HG02981 (cell line): ENCODE results near the gene KCNK13.
A peak's percentile ranks its signal among the peaks of the same experiment; 100 is the strongest.
"Not testable (repeated sequence)": the region's sequence is repeated elsewhere in the genome, so short reads cannot be mapped to it uniquely, and the experiment has no call there.

Experiments
- ATAC-seq: cut with Tn5 transposase; IDR thresholded peaks from one replicate; pipeline ENCODE4 v1.9.1; 2021; ENCODE audit warnings: mild to moderate bottlenecking, moderate library complexity; ENCODE audit not compliant: unreplicated experiment

KCNK13 gene

GRCh38 chr14:90061685-90062126, at the start of gene KCNK13:
Gene KCNK13 (plus strand): TSS chr14:90061994. CDS start chr14:90062206, 212 bp downstream.
- no peak for ATAC-seq

GRCh38 chr14:90017371-90017770, 44.4 kb upstream of the KCNK13 start:
- no peak for ATAC-seq

- no peak for ATAC-seq
Measured at GRCh38 chr14:90019824-90020523, 41.8 kb upstream of the KCNK13 start.

DNA sequence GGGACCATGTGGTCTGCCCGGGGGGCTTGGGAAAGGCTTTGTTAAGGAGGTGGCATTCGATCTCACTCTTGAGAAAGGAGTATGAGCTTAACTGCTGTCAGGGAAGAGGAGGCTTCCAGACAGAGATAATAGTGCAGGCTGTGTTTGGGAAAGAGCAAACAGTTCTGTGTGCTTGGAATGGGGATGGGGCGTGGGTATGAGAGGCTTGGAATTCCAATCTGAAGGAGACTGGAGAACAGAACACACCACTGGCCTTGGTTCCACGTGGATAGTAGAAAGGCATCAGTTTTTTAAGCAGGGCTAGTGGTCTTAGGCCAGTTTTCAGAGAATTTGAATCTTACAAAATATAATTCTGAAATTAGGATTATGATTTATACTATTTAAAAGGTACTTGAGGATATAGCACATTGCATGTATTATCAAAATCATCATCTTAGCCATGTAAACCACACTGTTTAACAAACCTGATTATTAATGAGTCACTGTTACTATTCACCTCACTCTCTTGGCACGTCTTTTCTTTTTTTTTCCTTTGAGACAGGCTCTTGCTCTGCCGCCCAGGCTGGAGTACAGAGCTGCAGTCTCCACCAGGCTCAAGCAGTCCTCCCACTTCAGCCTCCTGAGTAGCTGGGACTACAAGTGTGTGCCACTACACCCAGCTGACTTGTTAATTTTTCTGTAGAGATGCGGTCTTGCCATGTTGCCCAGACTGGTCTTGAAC, 38.5 kb upstream of the KCNK13 start:
- ATAC-seq = no peak

GRCh38 chr14:90024910-90025309, 36.9 kb upstream of the KCNK13 start:
- no peak for ATAC-seq

DNA sequence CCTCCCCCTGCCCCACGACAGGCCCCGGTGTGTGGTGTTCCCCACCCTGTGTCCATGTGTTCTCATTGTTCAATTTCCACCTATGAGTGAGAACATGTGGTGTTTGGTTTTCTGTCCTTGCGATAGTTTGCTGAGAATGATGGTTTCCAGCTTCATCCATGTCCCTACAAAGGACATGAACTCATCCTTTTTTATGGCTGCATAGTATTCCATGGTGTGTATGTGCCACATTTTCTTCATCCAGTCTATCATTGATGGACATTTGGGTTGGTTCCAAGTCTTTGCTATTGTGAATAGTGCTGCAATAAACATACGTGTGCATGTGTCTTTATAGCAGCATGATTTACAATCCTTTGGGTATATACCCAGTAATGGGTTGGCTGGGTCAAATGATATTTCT, 35.2 kb upstream of the KCNK13 start:
- not testable (repeated sequence) for ATAC-seq

DNA sequence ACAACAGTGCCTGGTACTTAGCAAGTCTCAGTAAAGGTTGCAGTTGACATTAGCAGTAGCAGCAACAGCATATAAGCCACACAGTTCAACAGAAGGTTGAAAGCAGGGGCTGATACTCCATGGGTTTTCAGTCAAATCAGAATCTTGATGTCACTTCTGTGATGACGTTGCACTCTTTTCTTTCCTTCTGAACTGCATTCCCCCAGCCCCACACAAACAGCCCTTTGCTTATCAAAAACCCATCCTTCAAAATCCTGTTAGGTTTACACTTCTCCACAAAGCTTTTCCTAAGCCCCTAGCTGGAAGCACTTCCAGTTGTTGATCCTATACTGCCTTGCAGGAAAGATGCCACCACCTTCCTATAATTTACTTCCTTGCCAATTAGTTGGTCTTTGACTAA, 34.0 kb upstream of the KCNK13 start:
- no peak for ATAC-seq

DNA sequence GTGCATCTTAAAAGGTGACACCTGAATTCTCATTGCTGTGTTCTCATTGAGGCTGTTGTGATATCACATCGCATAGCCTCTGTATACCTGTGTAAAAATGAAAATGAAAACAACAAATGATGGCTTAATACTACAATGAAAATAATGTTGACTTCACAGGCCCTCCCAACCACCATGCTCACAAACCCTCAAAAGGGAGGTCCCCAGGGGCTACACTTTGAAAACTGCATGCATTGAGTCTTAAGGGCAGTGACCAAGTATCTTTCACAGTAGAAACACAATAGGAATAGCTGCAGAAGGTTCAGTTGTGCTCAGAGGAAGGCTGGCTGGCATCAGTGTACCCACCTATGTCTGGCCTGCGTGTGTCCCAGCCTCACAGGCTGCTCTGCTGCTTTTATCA, 27.6 kb upstream of the KCNK13 start:
- no peak for ATAC-seq

DNA sequence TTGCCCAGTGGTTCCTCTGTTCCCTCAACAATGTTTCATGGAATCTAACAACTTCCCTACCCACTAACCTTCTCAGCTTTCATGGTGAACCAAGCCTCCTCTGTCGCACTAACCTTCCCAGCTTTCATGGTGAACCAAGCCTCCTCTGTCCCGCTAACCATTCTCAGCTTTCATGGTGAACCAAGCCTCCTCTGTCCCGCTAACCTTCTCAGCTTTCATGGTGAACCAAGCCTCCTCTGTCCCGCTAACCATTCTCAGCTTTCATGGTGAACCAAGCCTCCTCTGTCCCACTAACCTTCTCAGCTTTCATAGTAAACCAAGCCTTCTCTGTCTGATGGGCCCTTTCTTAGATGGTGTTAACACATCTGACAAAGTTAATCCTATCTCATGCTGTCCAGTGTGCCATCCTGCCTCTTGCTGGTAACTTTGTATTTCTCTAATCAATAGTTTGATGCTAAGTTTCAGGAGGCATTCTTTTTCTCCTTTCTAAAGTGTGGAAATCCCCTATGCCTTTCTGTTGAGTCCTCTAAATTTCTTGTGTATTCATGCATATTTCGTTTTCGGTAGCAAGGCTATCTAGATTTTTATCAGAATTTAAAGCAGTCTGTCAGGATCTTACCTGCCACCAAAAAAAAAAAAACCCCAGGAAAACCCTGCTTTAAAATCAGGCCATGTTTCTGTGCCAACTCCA, 26.8 kb upstream of the KCNK13 start:
- no peak for ATAC-seq

DNA sequence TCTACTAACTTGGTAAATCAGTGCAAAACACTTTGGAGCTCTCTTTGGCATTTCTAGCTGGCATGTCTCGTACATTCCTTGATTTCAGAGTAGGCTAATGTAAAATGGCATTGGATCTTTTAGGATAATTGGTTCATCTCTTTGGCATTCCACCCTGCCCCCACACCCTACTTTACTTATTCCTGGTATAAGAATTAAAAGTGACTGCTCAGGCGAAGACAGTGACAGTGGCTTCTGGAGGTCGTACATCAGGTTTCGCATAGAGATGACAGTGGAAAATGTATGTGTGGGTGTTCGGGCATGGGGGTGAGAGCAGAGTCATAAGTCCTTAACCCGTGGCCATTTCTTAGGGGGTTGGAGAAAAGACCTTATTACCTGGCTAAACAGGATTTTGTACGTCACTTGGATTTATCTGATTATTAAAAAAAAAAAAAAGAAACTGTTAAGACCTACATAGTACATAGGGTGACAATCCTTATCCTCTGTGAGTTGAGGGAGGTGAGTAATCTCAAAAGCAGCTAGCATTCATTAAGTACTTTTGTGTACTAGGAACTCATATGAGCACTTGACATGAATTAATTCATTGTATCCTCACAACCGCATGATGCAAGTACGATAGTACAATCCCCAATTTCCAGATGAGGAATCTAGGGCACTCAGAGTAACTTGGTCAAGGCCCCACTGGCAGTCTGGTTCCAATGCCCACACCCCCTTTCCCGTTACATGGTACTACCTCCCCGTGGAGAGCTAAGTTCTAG, 22.4 kb upstream of the KCNK13 start:
- no peak for ATAC-seq

GRCh38 chr14:90040411-90040810, 21.4 kb upstream of the KCNK13 start:
- ATAC-seq = no peak

- ATAC-seq = no peak
Measured at GRCh38 chr14:90042496-90043252, 19.1 kb upstream of the KCNK13 start.

DNA sequence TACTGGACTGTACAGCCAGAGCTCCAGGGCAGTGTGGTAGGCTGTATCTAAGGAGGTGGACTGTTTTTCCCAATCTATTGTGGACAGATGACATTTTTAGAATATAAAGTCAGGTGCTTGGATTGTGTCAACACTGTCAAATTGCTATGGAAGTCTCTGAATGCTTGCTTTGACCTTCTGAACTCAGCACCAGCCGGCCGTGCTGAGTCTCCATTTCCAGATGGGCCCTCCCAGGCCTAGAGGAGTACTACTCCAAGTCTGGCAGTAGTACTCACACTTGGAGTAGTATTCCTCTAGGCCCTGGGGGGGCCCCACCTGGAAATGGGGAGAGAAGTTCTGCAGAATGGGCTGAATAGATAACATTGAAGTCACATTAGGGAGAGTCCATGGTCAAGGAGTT, 16.2 kb upstream of the KCNK13 start:
- ATAC-seq = no peak

DNA sequence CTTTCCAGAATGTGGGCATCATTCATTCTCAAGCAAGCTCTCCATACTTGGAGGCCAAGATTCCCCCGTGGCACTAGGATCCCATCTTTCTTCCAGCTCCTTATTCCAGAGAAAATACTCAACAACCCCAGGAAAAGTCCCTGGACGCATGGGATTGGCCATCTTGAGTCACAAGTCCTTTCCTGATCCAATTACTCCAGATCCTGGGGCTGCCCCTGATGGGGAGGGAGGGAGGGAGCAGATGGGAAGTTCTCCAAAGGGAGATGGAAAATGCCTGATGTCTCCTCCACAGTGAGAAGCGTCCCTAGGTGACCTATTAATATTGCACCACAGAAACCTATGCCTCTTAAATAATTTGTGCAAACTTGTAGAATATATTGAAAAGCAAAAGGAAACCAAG, 12.4 kb upstream of the KCNK13 start:
- no peak for ATAC-seq

DNA sequence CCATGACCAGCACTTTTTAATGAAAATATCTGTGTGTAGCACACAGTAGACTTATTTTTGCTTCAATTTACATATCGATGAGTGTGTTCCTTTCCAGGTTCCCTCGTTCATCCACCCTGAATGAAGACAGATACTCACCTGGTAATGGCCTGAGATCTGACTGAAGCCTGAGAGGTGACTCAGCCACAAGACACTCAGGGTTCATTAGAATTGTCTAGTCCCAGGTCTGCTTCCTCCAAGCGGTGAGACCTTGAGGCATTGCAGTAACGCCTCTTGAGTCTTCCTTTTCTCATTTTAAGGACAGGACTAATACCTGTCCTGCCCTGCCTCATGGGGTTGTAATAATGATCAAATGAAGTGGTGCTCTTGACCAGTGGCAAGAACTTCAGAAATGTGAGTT, 11.5 kb upstream of the KCNK13 start:
- ATAC-seq = no peak

GRCh38 chr14:90053044-90053443, 8.8 kb upstream of the KCNK13 start:
- ATAC-seq = no peak

DNA sequence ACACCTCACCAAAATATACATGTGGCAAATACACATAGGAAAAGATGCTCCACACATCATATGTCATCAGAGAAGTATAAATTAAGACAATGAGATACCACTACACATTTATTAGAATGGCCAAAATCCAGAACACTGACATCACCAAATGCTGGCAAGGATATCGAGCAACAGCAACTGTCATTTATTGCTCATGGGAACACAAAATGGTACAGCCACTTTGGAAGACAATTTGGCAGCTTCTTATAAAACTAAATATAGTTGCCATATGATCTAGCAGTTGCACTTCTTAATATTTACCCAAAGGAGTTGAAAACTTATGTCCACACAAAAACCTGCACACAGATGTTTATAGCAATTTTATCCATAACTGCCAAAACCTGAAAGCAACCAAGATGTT, 7.0 kb upstream of the KCNK13 start:
- no peak for ATAC-seq

DNA sequence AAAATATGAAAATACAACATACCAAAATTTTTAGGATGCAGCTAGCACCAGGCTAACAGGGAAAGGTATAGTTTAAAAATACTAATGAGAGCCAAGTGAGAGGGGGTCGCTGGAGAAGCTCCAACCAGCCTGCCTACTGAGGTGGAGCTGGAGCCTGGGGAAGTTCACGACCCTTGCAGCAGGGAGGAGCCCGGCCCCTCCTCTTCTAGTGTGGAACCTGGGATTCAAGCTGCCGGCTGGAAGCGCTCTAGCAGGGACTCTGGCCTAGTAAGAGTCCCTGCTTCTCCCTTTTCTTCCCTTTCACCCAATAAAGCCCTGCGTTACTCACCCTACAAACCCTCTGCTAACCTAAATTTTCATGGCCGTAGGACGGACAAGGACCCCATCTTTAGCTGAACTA, 5.0 kb upstream of the KCNK13 start:
- no peak for ATAC-seq

DNA sequence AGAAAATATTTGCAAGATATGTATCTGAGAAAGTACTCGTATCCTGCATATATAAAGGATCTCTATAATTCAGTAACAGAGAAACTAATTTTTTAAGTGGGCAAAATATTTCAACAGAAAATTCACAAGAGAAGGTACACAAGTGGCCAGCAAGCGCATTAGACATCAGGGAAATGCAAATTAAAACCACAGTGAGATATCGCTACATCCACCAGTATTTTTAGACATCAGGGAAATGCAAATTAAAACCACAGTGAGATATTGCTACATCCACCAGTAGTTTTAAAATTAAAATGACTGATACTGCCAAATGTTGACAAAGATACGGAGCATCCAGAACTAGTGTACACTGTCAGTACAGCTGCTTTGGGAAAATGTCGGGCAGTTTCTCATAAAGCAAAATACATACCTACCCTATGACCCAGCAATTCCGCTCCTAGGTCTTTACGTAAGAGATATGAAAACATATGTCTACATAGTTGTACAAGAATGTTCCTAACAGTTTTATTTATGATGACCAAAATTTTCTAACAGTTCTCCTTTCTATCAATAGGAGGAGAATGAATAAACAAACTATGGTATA, 2.8 kb upstream of the KCNK13 start:
- no peak for ATAC-seq

DNA sequence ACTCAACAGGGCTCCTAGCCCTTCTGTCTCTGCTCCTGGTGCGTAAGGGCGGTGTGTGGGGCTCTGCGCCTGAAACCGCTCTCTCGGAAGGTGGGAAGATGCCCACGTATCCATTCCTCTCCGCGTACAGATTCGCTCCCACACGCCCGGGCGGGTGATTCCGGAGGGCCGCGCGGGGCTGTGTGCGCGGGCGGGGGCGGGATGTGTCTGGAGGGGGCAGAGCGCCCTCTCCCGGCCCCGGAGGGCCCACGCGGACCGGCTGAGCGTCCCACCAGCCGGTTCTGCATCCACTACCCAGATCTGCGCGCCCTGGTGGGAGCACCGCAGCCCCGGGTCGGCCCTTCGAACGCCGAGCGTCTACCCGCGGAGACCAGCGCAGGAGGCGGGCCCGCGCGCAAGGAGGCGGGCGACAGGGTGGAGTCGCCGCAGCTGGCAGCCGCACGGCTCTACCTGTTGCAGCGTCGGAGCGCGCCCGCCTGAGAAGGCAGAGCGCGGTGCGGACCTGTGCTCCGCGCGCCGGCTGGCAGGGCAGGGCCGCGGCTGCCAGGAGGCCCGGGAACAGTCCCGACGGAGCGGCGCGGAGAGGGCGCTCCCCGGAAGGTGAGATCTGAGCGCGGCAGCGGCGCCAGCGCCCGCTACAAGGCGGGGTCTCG, 1.4 kb upstream of the KCNK13 start:
- ATAC-seq = peak; percentile 55
